ENCODE data around the gene TRAPPC2L.

Gene TRAPPC2L

DNA sequence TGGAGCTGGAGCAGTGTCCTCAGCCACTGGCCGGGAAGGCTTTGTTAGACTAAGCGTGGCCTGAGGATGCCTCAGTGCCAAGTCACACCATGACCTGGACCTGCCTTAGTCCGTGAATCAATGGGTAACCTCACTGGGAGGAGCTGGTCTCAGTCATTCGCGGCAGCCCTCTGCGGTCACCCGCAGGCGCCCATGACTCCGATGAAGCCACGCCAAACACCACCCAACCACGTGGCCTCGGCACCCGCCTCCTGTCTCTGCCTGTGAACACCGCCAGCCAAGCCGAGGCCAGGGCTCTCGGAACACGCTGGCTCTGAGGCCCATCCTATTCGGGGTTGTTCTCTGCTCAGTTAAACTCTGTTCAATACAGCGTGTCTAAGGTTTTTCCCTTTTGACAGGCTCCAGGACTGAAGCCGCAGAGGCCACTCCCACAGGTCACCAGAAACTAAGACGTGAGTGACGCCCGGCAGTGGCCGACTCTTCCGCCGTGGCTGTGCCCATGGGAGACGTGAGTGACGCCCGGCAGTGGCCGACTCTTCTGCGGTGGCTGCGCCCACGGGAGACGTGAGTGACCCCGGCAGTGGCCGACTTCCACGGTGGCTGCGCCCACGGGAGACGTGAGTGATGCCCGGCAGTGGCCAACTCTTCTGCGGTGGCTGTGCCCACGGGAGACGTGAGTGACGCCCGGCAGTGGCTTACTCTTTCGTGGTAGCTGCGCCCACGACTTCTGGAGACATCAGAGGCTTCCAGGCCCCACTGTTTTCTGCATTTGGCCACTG is 26.4 kb downstream of the TRAPPC2L start:
- Histone ChIP-seq H2BK5ac (ENCODE audit: low read length) (peak overlapping the region; percentile 24), H3K9ac (ENCODE audit: low read depth, low read length, poor library complexity) (peak overlapping the region; percentile 50), H3K36me3 (replicated peaks in 1 of 2; ENCODE audit: control insufficient read depth in 2 of 2, insufficient read depth in 2 of 2, low read length in 2 of 2) (no peaks in the 10 kb centered on the region), H4K91ac (ENCODE audit: low read depth, low read length, poor library complexity) (peak overlapping the region; percentile 43), H4K8ac (ENCODE audit: low read depth, low read length) (no peak overlapping the region), H3K9me3 (replicated peaks in 1 of 2; ENCODE audit: control insufficient read depth in 2 of 2, insufficient read depth in 1 of 2, low read depth in 1 of 2, low read length in 2 of 2) (peaks cover 0 to 4% of the 10 kb centered on the region in 2 donors), H2BK15ac (ENCODE audit: low read length) (peak overlapping the region; percentile 58), H3K4me2 (ENCODE audit: insufficient read depth, low read length, poor library complexity, severe bottlenecking) (no peak overlapping the region), H3K27ac (replicated peaks; ENCODE audit: low read length) (no peak overlapping the region), H3K27me3 (ENCODE audit: control insufficient read depth in 3 of 3, insufficient read depth in 3 of 3, low read depth in 1 of 3, low read length in 3 of 3) (peaks cover 0 to 13% (median 12%) of the 10 kb centered on the region in 3 experiments), H2AK5ac (ENCODE audit: low read depth, low read length) (peak overlapping the region; percentile 10), H2AFZ (ENCODE audit: low read length) (no peak overlapping the region), H3K4me3 (ENCODE audit: low read length in 2 of 2) (no peak overlapping the region), H3K4me1 (ENCODE audit: control insufficient read depth in 2 of 2, insufficient read depth in 1 of 2, low read depth in 1 of 2, low read length in 2 of 2) (peaks cover 16 to 19% of the 10 kb centered on the region in 2 donors), H2BK12ac (ENCODE audit: low read length) (no peak overlapping the region), H3K79me1 (ENCODE audit: low read depth, low read length) (peaks cover 11% of the 10 kb centered on the region), H3K14ac (ENCODE audit: low read length) (peak overlapping the region; percentile 38), H3K4ac (ENCODE audit: low read length) (no peak overlapping the region), H3K23ac (ENCODE audit: low read depth, low read length, poor library complexity) (peak overlapping the region; percentile 96), H2BK120ac (ENCODE audit: low read depth, low read length) (no peak overlapping the region), H3K18ac (ENCODE audit: low read length) (peak overlapping the region; percentile 27)
- no CpG with 5 or more reads among the region's 49 CpGs for WGBS, 2 donors (ENCODE audit: extremely low coverage in 2 of 2, insufficient read length in 2 of 2, insufficient replicate concordance in 1 of 2)
- no peak for DNase-seq (ENCODE audit: low spot score)

- DNase-seq (ENCODE audit: low spot score): no peak
- Histone ChIP-seq H4K91ac (ENCODE audit: low read depth, low read length, poor library complexity) (no peak overlapping the region), H3K36me3 (replicated peaks in 1 of 2; ENCODE audit: control insufficient read depth in 2 of 2, insufficient read depth in 2 of 2, low read length in 2 of 2) (no peaks in the 10 kb centered on the region), H3K79me1 (ENCODE audit: low read depth, low read length) (peaks cover 11% of the 10 kb centered on the region), H2BK120ac (ENCODE audit: low read depth, low read length) (no peak overlapping the region), H3K9ac (ENCODE audit: low read depth, low read length, poor library complexity) (no peak overlapping the region), H2BK12ac (ENCODE audit: low read length) (peak overlapping the region; percentile 6), H2AFZ (ENCODE audit: low read length) (no peak overlapping the region), H3K4ac (ENCODE audit: low read length) (no peak overlapping the region), H3K9me3 (replicated peaks in 1 of 2; ENCODE audit: control insufficient read depth in 2 of 2, insufficient read depth in 1 of 2, low read depth in 1 of 2, low read length in 2 of 2) (peaks cover 0 to 4% of the 10 kb centered on the region in 2 donors), H3K4me3 (ENCODE audit: low read length in 2 of 2) (no peak overlapping the region), H4K8ac (ENCODE audit: low read depth, low read length) (no peak overlapping the region), H3K14ac (ENCODE audit: low read length) (peak overlapping the region; percentile 38), H3K4me2 (ENCODE audit: insufficient read depth, low read length, poor library complexity, severe bottlenecking) (no peak overlapping the region), H3K27ac (replicated peaks; ENCODE audit: low read length) (no peak overlapping the region), H2AK5ac (ENCODE audit: low read depth, low read length) (no peak overlapping the region), H3K23ac (ENCODE audit: low read depth, low read length, poor library complexity) (peak overlapping the region; percentile 80), H3K27me3 (ENCODE audit: control insufficient read depth in 3 of 3, insufficient read depth in 3 of 3, low read depth in 1 of 3, low read length in 3 of 3) (peaks cover 0 to 13% (median 10%) of the 10 kb centered on the region in 3 experiments), H3K4me1 (ENCODE audit: control insufficient read depth in 2 of 2, insufficient read depth in 1 of 2, low read depth in 1 of 2, low read length in 2 of 2) (peaks cover 16 to 19% of the 10 kb centered on the region in 2 donors), H2BK5ac (ENCODE audit: low read length) (peak overlapping the region; percentile 24), H2BK15ac (ENCODE audit: low read length) (no peak overlapping the region), H3K18ac (ENCODE audit: low read length) (no peak overlapping the region)
- WGBS, 2 donors (ENCODE audit: extremely low coverage in 2 of 2, insufficient read length in 2 of 2, insufficient replicate concordance in 1 of 2): no CpG with 5 or more reads among the region's 11 CpGs
Observed at GRCh38 chr16:88883946-88884345, 27.0 kb downstream of the TRAPPC2L start.

- Histone ChIP-seq H2AK5ac (ENCODE audit: low read depth, low read length) (peak overlapping the region; percentile 84), H3K14ac (ENCODE audit: low read length) (peak overlapping the region; percentile 25), H2BK5ac (ENCODE audit: low read length) (no peak overlapping the region), H3K4me2 (ENCODE audit: insufficient read depth, low read length, poor library complexity, severe bottlenecking) (no peak overlapping the region), H3K23ac (ENCODE audit: low read depth, low read length, poor library complexity) (peak overlapping the region; percentile 85), H3K4me3 (ENCODE audit: low read length in 2 of 2) (no peak overlapping the region), H4K8ac (ENCODE audit: low read depth, low read length) (no peak overlapping the region), H3K4ac (ENCODE audit: low read length) (no peak overlapping the region), H2AFZ (ENCODE audit: low read length) (no peak overlapping the region), H3K27ac (replicated peaks; ENCODE audit: low read length) (no peak overlapping the region), H3K79me1 (ENCODE audit: low read depth, low read length) (peaks cover 11% of the 10 kb centered on the region), H2BK120ac (ENCODE audit: low read depth, low read length) (no peak overlapping the region), H2BK15ac (ENCODE audit: low read length) (no peak overlapping the region), H2BK12ac (ENCODE audit: low read length) (peak overlapping the region; percentile 41), H4K91ac (ENCODE audit: low read depth, low read length, poor library complexity) (no peak overlapping the region), H3K27me3 (ENCODE audit: control insufficient read depth in 3 of 3, insufficient read depth in 3 of 3, low read depth in 1 of 3, low read length in 3 of 3) (peaks cover 0 to 13% (median 4%) of the 10 kb centered on the region in 3 experiments), H3K9me3 (replicated peaks in 1 of 2; ENCODE audit: control insufficient read depth in 2 of 2, insufficient read depth in 1 of 2, low read depth in 1 of 2, low read length in 2 of 2) (peaks cover 0 to 6% of the 10 kb centered on the region in 2 donors), H3K36me3 (replicated peaks in 1 of 2; ENCODE audit: control insufficient read depth in 2 of 2, insufficient read depth in 2 of 2, low read length in 2 of 2) (no peaks in the 10 kb centered on the region), H3K4me1 (ENCODE audit: control insufficient read depth in 2 of 2, insufficient read depth in 1 of 2, low read depth in 1 of 2, low read length in 2 of 2) (peaks cover 13 to 14% of the 10 kb centered on the region in 2 donors), H3K18ac (ENCODE audit: low read length) (peak overlapping the region; percentile 28), H3K9ac (ENCODE audit: low read depth, low read length, poor library complexity) (no peak overlapping the region)
- no CpG with 5 or more reads among the region's 39 CpGs for WGBS, 2 donors (ENCODE audit: extremely low coverage in 2 of 2, insufficient read length in 2 of 2, insufficient replicate concordance in 1 of 2)
- DNase-seq (ENCODE audit: low spot score): no peak
Observed at GRCh38 chr16:88884569-88885271, 27.8 kb downstream of the TRAPPC2L start.

All from neuronal stem cell (in vitro differentiated cells).